GM21528 (cell line): Measurements from ENCODE around the gene KNDC1.
"Not testable (repeated sequence)": the region's sequence is repeated elsewhere in the genome, so short reads cannot be mapped to it uniquely, and the experiment has no call there.

ENCODE experiments used
- ATAC-seq: cut with Tn5 transposase; IDR thresholded peaks from one replicate; pipeline ENCODE4 v1.9.1; 2021; ENCODE audit warnings: mild to moderate bottlenecking, moderate library complexity; ENCODE audit not compliant: unreplicated experiment, low FRiP score

Gene KNDC1

DNA sequence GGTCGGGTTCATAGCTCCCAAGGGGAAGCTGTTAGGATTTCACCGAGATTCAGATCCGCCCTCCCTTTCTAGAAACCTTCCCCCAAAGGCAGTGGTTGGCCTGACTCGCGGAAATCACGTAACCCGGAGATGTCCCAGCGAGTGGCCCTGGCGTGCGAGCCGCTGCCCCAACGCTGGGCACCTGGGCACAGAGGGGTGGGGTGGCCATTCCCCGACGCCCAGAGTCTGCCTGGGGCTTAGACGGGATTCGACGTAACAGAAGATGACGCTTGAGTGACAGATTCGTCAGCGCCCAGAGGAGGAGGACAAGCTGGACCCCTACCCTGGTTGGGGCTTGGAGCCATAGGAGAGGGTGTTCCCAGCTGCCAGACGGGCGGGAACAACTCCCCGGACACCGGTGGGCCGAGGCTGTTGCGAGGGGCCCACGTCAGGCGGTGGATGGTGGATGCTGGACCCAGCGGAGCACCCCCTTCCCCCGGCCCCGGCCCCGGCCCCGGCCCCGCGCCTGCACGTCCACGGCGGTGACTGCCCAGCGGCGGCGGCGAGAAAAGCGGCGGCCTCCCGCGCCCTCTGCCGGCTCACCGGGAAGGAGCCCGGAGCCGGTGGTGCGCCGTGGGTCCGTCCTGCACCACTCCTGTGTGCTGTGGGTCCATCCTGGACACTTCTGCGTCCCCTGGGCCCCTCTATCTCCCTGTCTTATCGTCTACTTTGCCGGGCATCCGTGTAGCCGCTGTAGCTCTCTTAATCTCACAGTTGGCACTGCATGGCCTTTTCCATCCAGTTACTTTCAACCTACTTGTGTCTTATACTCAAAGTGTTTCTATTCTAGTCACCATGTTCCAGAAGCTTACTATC lies 35.4 kb upstream of the KNDC1 start:
- no peak for ATAC-seq

DNA sequence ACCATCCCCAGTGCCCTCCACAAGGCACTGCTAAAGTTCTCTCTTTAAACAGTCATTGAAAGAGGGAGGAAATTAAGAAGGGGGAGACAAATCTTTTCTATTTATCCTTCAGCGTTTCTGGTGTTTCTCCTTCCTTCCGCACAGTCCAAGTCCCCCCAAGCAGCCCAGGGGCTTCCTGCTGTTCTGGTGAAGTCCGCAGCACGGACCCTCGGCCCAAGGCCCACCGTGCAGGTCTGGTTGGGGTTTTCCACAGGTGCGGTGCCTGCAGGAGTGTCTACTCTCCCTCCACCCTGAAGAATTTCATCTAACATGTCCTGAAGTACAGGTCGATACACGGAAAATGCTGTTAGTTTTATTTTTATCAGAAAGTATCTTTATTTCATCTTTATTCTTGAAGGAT lies 34.1 kb upstream of the KNDC1 start:
- no peak for ATAC-seq

DNA sequence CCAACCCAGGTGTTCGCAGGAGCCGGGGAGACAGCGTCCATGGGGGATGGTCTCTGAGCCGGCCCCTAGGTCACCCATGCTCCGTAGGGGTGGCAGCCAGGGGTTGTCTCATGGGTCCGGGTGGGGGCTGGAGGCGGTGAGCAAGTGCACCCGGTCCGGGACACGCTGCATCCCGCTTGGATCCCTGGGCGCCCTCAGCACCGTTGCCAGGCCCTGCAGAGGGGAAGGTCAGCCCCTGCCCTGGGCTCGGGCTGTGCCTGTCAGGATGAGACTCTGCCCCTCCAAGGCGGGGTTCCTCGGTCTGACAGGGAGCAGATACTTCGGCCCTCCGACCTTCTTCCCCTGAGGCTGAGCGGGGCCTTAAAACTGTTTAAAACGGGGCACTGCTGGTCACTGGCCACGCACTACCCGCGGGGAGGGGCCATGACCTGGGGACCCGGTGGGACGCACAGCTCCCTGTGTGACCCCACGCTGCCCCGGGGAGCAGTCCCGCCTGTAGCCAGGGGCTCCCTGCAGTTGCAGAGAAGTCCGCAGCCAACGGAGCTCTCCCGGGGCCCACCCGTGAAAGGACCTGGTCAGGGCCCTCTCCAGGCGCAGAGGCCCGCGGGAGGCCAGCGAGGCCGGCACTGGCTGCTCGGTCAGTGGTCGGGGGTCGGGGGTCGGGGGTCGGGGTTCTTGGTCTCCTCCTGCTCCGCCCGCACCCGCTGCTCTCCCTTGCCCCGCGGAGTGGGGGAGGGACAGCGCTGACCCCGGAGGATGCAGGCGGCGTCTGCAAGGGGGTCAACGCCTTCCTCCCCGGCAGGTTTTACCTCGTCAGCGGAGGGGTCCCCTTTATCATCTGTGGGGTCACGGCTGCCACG lies 33.4 kb upstream of the KNDC1 start:
- no peak for ATAC-seq

DNA sequence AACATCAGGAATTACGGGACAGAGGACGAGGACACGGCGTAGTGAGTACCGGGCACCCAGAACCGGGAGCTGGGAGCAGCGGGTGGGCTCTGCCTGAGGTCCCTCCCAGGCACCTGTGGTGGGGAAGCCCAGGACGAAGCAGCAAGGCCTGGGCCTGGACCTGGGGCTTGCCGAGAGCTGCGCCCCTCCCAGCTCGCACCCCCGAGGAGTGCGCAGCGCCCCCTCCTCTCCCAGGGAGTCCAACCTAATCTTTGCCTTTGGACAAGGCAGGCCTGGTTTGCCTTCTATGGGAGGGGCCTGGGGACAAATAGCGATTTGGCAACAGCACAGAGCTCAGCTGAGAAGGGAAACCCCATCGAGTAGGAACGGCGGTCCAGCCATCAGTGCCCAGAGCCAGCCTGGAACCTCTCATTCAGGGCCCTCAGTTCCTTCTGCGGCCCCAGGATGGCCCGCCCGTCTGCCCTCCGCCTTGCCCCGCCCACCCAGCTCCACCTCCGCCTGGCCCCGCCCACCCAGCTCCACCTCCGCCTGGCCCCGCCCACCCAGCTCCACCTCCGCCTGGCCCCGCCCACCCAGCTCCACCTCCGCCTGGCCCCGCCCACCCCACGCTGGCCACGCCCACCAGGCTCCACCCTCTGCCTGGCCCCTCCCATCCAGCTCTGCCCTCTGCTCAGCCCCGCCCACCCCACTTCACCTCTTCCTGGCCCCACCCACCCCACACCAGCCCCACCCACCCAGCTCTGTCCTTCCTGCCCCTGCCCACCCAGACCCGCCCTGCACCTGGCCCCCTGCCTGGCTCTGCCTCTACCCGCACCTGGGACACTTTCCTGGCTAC lies 32.5 kb upstream of the KNDC1 start:
- ATAC-seq, result no peak

DNA sequence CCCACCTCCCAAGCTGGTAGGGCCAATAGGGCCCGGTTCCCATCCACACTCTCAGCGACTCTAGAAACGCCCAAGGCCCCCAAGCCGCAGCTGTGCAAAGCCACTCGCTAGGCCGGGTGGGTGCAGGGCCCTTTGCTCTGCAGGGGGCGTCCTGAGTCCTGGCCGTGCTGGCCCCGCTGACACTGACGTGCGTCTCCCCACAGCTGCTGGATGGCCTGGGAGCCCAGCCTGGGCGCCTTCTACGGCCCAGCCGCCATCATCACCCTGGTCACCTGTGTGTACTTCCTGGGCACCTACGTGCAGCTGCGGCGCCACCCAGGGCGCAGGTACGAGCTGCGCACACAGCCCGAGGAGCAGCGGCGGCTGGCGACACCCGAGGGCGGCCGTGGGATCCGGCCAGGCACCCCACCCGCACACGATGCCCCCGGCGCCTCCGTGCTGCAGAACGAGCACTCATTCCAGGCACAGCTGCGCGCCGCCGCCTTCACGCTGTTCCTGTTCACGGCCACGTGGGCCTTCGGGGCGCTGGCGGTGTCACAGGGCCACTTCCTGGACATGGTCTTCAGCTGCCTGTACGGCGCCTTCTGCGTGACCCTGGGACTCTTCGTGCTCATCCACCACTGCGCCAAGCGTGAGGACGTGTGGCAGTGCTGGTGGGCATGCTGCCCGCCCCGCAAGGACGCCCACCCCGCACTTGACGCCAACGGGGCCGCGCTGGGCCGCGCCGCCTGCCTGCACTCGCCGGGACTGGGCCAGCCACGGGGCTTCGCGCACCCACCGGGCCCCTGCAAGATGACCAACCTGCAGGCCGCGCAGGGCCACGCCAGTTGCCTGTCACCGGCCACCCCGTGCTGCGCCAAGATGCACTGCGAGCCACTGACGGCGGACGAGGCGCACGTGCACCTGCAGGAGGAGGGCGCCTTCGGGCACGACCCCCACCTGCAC lies 31.6 kb upstream of the KNDC1 start:
- no peak for ATAC-seq

DNA sequence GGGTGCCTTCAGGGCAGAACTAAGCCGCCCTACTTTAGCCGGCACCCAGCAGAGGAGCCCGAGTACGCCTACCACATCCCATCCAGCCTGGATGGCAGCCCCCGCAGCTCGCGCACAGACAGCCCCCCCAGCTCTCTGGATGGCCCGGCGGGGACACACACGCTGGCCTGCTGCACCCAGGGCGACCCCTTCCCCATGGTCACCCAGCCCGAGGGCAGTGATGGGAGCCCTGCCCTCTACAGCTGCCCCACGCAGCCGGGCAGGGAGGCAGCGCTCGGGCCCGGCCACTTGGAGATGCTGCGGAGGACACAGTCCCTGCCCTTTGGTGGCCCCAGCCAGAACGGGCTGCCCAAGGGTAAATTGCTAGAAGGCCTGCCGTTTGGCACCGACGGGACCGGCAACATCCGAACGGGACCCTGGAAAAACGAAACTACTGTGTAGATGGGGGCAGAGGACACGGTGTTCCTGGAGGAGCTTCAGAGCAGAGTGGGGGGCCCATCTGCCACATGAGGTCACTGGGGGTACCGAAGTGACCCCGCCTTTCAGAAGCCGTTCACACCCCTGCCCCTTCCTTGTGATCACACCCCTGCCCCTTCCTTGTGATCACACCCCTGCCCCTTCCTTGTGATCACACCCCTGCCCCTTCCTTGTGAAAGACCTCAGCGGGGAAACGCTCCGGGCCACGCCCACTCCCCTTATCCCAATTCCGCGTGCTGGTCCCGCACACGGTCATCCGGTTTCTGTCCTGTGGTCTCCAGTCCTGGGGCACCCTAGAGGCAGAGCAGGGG lies 30.8 kb upstream of the KNDC1 start:
- no peak for ATAC-seq

DNA sequence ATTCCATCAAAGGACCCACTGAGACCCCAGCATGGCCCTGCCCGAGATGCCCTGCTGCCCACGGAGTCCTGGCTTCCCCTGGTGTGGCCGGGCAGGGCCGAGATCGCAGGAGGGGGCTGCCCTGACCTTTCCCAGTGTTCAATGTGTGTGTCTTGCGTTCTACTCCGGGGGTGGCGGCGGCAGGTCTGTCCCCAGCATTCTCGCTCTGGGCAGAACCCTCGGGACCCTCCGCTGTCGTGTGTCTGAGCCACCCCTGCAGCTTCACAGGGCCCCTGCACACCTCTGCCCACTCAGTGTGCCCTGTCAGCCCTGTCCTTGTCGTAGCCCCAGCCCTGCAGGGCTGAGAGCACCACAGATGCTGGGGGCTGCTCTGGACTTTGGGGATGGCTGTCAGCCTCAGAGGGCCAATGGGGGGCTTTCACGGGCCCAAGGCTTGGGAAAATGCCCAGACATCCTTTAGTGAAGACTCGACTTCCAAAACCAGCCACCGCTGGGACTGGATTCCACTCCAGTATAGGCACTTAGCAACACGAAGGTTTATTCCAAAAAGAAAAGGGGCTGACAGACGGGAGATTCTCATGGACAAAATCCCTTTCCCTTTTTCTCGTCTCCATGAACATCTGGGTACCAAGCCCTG lies 30.0 kb upstream of the KNDC1 start:
- no peak for ATAC-seq

DNA sequence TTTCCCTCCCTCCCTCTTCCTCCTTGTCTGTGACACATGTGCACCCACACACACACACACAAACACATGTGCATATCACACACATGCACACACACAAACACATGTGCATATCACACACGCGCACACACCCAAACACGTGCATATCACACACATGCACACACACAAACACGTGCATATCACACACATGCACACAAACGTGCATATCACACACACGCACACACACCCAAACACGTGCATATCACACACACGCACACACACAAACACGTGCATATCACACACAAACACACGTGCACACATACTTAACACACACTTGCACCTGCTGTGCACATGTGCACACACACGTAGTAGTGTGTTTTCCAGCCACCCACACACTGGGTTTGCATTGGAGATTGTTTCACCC lies 29.4 kb upstream of the KNDC1 start:
- ATAC-seq, result no peak

DNA sequence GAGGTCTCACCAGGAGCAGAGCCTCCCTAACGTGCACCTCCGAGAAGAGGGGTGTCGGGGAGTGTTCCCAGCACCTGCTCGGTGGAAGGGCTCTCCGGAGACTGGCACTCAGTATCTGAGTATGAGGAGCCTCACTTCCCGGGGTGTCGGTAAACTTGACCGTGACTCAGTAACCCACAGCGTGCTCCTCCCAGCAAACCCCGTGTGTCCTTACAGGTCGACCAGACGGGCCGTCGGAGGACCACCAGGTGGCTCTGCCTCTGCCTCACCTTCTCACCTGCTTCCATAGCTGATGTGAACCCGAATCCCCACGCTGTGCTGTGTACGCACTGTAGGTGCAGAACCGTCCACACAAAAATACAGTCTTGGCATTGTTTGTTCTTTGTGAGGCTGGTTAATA lies 29.0 kb upstream of the KNDC1 start:
- ATAC-seq, result no peak

DNA sequence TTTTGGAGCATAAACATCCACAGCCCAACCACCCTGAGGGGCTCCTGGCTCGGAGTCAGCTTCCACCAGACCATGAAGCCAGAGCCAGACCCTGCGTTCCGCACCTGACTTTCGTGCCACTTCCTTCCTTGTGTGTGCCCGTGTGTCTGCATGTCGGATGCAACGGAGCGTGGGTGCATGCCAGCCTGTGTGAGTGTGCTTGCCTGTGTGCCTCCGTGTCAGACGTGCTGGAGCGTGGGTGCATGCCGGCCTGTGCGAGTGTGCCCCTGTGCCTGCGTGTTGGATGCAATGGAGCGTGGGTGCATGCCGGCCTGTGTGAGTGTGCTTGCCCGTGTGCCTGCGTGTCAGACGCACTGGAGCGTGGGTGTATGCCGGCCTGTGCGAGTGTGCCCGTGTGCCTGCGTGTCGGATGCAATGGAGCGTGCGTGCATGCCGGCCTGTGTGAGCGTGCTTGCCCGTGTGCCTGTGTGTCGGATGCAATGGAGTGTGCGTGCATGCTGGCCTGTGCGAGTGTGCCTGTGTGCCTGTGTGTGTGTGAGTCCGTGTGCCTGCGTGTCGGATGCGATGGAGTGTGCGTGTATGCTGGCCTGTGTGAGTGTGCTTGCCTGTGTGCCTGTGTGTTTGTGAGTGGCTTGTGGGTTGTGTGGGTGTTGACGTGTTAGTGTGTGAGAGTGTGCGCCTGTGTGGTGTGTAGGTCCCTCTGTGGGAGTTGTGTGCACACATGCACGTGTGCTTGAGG lies 28.1 kb upstream of the KNDC1 start:
- ATAC-seq, result no peak

DNA sequence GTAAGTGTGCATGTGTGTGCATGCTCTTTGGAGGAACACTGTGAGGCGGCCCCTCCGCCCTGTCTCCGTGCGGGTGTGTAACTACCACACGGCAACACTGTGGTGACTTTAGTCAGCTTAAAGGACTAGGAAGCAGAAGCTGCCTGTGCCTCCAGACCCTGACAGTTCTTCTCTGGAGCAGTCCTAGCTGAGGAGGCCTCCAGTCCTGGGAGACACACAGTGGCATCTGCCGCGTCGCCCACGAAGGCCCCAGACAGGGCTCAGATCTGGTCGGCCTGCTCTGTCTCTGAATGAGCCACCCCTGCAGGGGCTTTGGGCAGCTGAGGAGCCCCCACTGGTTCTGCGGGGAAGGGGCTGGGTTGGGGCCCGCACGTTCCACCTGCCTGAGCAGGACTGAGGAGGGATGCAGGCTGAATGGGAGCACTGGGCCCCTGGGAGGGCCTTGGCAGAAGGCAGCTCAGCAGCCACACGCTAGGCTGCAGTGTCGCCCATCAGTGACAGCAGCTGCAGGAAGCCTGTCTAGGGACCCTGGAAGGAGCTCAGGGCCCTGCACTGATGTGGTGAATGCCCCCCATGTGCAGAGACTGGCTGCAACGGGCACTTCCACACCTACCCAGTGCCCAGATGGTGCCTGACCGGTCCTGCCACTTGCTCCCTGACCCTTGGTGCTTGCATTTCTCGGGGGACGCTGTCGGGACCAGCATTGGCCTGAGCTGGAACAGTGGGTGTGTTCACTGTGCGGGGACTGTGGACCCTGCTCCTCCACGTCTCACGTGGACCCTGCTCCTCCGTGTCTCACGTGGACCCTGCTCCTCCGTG lies 27.3 kb upstream of the KNDC1 start:
- no peak for ATAC-seq

DNA sequence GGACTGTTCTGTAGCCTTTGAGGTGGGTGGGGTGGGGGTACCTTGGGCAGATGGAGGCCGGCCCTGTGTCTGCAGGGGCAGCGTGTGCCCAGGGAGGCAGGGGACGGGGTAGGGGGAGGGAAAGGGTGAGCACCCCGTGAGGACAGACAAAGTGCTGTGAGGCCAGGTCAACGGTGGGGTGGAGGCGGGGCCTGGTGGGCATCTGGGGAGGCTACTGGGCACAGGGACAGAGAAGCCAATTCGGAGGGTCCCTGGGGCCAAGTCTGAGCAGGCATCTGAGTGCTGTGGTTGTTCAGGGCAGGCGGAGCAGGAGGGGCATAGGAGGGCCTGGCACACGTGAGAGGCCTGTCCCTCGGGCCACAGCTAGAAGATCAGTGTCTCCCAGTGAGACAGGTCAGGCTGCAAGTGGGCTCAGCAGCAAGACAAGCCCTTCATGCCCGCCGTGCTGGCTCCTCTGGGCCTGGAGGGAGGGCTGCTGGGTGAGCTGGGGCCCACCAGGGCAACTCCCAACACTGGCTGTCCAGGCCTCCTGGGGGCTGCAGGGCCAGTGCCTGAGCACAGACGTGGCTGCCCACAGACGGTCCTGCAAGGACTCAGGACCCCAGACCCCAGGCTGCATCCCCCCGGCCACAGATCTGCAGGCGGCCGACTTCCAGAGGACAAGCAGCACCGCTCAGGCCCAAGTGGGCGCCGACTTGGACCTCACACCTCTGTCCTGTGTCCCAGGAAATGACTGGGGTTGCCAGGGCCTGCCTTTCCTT lies 26.4 kb upstream of the KNDC1 start:
- no peak for ATAC-seq

DNA sequence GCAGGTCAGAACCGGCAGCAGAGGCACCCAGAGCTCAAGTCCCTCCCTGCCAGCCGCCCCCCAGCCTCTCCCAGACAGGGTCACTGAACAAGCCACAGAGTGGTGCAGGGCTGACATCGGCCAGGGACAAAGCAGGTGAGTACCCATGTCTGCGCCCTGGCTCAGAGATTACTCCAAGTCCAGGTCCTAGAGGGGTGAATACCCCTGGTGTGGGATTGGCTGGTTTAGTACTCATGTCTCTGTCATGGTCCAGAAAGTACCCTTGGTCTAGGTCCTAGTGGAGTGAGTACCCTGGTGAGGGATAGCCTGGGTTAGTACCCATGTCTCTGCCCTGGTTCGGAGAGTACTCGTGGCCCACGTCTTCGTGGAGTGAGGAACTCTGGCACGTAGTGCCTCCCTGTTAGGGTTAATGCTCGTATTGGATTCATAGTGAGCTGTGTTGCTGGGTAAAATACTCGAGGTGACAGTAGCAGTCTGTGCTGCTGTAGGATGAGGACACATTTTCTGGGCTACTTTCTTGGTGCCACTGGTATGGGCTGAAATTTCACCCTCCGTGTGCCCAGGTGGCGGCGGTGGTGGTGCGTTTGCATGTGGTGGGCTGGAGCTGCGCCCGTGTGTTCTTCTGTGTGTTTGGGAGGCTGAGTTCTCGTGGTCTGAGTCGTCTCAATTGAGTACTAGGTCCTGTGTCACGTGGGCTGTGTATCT lies 25.5 kb upstream of the KNDC1 start:
- ATAC-seq, result no peak

DNA sequence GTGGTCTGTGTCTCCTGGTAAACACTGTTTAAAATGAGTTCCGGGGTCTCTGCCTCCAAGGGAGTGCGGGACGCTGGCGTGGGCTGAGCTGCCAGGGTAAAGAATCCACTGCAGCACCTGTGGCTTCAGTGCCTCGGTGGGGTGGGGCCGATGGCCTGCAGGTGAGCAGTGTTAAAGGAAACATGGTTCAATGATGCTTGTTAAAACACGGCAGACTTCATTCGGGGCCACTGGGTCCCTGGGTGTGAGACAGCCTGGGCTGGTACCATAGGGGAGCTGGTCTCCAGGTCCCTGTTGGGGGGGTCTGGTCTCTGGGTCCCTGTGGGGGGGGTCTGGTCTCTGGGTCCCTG lies 24.9 kb upstream of the KNDC1 start:
- no peak for ATAC-seq

DNA sequence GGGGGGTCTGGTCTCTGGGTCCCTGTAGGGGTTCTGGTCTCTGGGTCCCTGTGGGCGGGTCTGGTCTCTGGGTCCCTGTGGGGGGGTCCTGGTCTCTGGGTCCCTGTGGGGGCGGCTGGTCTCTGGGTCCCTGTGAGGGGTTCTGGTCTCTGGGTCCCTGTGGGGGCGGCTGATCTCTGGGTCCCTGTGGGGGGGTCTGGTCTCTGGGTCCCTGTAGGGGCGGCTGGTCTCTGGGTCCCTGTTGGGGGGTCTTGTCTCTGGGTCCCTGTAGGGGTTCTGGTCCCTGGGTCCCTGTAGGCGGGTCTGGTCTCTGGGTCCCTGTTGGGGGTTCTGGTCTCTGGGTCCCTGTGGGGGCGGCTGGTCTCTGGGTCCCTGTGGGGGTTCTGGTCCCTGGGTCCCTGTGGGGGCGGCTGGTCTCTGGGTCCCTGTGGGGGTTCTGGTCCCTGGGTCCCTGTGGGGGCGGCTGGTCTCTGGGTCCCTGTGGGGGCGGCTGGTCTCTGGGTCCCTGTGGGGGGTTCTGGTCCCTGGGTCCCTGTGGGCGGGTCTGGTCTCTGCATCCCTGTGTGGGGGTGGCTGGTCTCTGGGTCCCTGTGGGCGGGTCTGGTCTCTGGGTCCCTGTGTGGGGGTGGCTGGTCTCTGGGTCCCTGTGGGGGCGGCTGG lies 22.4 kb upstream of the KNDC1 start:
- ATAC-seq, result not testable (repeated sequence)
